Measurements from ENCODE around the gene ADGRL2. TPM values are rescaled to one million over a fixed set of nuclear protein-coding genes. Genes with fewer than 3 reads are reported as not detected.

ADGRL2 gene
- total and polyA plus RNA-seq, 11 donors: 16.9 to 82.8 (median 54.3) TPM

DNA sequence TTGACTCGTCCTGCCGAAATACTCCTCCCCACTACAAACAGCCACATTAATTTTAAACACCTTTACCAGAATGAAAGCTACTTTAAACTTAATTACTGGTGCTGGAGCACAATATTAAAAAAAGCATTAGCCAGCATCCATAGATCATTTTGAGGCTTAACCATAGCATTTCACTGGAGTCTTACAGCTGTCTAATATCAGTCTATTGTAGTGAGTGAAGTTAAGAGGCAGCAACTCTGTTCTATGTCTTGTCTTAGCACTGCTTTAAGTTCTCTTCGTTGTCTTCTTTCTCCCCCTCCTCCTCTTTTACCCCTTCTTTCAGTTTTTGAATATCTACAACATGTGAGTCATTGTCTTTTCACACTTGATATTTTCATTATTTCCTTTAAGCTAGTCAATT is 49.3 kb downstream of the ADGRL2 start:
- 65 to 85% (median 80%) methylated on average over 3 of the region's 3 CpGs for WGBS, 4 donors
- H3K9me3 ChIP-seq: no peaks in the 10 kb centered on the region
- DNase-seq (no peak), ATAC-seq (no peak)
- TF ChIP-seq, protein P1, sequence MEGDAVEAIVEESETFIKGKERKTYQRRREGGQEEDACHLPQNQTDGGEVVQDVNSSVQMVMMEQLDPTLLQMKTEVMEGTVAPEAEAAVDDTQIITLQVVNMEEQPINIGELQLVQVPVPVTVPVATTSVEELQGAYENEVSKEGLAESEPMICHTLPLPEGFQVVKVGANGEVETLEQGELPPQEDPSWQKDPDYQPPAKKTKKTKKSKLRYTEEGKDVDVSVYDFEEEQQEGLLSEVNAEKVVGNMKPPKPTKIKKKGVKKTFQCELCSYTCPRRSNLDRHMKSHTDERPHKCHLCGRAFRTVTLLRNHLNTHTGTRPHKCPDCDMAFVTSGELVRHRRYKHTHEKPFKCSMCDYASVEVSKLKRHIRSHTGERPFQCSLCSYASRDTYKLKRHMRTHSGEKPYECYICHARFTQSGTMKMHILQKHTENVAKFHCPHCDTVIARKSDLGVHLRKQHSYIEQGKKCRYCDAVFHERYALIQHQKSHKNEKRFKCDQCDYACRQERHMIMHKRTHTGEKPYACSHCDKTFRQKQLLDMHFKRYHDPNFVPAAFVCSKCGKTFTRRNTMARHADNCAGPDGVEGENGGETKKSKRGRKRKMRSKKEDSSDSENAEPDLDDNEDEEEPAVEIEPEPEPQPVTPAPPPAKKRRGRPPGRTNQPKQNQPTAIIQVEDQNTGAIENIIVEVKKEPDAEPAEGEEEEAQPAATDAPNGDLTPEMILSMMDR (IDR thresholded peaks at IDR 0.05): no peak
- no peak for TF ChIP-seq POLR2A (IDR thresholded peaks at IDR 0.05)
- no peak overlapping the region for H3K4me3 ChIP-seq
- peaks cover 0 to 29% (median 6%) of the 10 kb centered on the region in 12 donors for H3K4me1 ChIP-seq
- no peaks in the 10 kb centered on the region for H3K27me3 ChIP-seq
- H3K36me3 ChIP-seq: no peaks in the 10 kb centered on the region
- intact Hi-C loops (cut with DNase I): no loop called here
- no peak overlapping the region for H3K27ac ChIP-seq

DNA sequence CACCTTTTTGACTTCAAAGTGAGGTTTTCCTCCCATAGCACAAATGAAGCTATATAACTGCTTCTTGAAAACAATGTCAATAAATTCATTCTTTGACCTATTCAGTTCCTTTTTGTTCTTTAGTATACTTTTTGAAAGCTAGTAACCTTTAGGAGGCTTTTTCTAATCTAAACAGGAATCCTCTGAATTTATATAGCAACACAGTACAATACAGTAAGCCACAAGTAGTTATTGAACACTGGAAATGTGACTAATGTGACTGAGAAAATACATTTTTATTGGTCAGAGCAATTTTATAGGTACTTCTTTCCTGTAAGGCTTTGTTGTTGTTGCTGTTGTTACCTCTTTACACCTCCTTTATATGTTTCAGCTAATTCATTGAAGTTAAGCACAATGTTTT is 49.8 kb downstream of the ADGRL2 start:
- Histone ChIP-seq H3K36me3 (no peaks in the 10 kb centered on the region), H3K4me3 (no peak overlapping the region), H3K27ac (no peak overlapping the region), H3K9me3 (no peaks in the 10 kb centered on the region), H3K4me1 (peaks cover 0 to 31% (median 6%) of the 10 kb centered on the region in 12 donors), H3K27me3 (no peaks in the 10 kb centered on the region)
- TF ChIP-seq POLR2A (IDR thresholded peaks at IDR 0.05): no peak
- TF ChIP-seq, protein P1 (IDR thresholded peaks at IDR 0.05): no peak
- no peak for DNase-seq
- no peak for ATAC-seq
- intact Hi-C loops (cut with DNase I): no loop called here

DNA sequence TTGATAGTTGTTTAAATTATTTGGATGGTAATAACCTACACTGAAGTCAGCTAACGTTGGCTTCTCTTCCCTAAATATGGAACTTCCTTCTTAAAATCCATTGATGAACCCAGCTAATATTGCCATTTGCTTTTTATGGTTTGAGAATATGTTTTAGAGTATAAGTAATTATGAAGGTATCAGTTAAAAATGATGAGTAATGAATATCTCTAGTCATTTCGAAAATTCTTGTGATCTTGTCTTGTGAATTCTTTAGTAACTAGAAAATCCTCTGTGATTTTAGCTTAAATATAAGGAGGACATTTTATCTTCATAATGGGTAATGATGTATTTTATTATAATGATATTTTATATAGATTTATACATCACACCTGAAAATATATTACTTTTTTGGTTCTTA is 50.5 kb downstream of the ADGRL2 start:
- TF ChIP-seq, protein P1 (IDR thresholded peaks at IDR 0.05): no peak
- TF ChIP-seq POLR2A (IDR thresholded peaks at IDR 0.05): no peak
- no peak for ATAC-seq

DNA sequence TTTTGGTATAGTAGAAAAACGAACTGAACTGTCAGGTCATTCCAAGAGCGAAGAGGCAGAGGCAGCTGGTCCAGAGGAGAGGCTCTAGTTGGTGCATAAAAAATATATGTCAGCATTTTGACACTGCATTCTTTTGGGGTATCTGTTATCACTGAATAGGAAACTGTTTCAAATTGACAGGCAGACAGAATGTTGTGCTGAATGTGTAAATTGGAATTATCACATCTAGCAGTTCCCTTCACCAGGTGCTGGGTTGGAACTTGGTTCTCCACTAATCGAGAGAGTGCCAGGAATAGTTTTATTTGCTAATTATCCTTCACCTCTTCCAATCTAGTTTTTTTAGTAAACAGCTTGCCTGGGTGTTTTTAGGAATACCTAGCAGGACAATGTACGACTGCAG is 52.2 kb downstream of the ADGRL2 start:
- Histone ChIP-seq H3K9me3 (no peaks in the 10 kb centered on the region), H3K27me3 (no peaks in the 10 kb centered on the region), H3K4me3 (no peak overlapping the region), H3K27ac (no peak overlapping the region), H3K36me3 (no peaks in the 10 kb centered on the region), H3K4me1 (peaks cover 0 to 40% (median 6%) of the 10 kb centered on the region in 12 donors)
- 58 to 70% (median 69%) methylated on average over 4 of the region's 4 CpGs for WGBS, 4 donors
- intact Hi-C loops (cut with DNase I): no loop called here
- no peak for ATAC-seq
- no peak for TF ChIP-seq POLR2A (IDR thresholded peaks at IDR 0.05)
- TF ChIP-seq, protein P1 (IDR thresholded peaks at IDR 0.05): no peak
- no peak for DNase-seq

More for the DNA sequence above, 50.5 kb downstream of the ADGRL2 start:
- no peaks in the 10 kb centered on the region for H3K27me3 ChIP-seq
- no peak overlapping the region for H3K4me3 ChIP-seq
- H3K9me3 ChIP-seq: no peaks in the 10 kb centered on the region
- no peak overlapping the region for H3K27ac ChIP-seq
- peaks cover 0 to 36% (median 6%) of the 10 kb centered on the region in 12 donors for H3K4me1 ChIP-seq
- intact Hi-C loops (cut with DNase I): no loop called here
- DNase-seq: no peak
- no peaks in the 10 kb centered on the region for H3K36me3 ChIP-seq
- WGBS, 4 donors: 92 to 94% (median 93%) methylated on average over 2 of the region's 2 CpGs
